GM12878 (cell line): ENCODE results near the gene BEST3. TPM values are rescaled to one million over a fixed set of nuclear protein-coding genes. Genes with fewer than 3 reads are reported as not detected.

ENCODE experiments used
- ATAC-seq: fragments of 200-7000 bp; cut with Tn5 transposase; 3 replicates; pipeline ENCODE4 v1.9.1; 2020; ENCODE audit warnings: mild to moderate bottlenecking, moderate library complexity
- BruUV-seq: library from RNA; stranded (reverse); fragments of 400-500 nt; replicated peaks from 2 replicates; lab custom pipeline; 2021; lab: Mats Ljungman, UMichigan
- CTCF ChIA-PET: fragments of 300-600 bp; sonication (Branson Sonifier 250); formaldehyde crosslinking; extraction: SDS; loops from one replicate; lab custom pipeline; 2021; ENCODE audit warnings: inconsistent platforms; lab: Yijun Ruan, JAX
- POLR2A ChIA-PET: fragments of 350-600 bp; formaldehyde crosslinking; extraction: SDS; loops from one replicate; lab custom pipeline; 2021; ENCODE audit warnings: inconsistent platforms; lab: Charles Lee
- RAD21 ChIA-PET: fragments of 300-600 bp; sonication (Branson Sonifier 250); formaldehyde crosslinking; loops from one replicate; lab custom pipeline; 2023; ENCODE audit warnings: antibody characterized with exemption; ENCODE audit not compliant: unreplicated experiment; lab: Charles Lee
- SMC1A ChIA-PET: fragments of 300-600 bp; sonication (Branson Sonifier 250); formaldehyde crosslinking; loops from one replicate; lab custom pipeline; 2023; ENCODE audit not compliant: unreplicated experiment, uncharacterized antibody; lab: Charles Lee
- DNase-seq: peaks from one replicate; pipeline ENCODE4 v3.0.0-alpha.2; 2011; ENCODE audit warnings: low read depth, low spot score
- FAIRE-seq: peaks from 3 replicates; lab custom pipeline; 2011; peaks lifted over from hg19 to GRCh38; lab: Jason Lieb, UNC
- H2AFZ ChIP-seq: 2 replicates; pipeline ENCODE4 v1.6.0; 2011; ENCODE audit warnings: low read depth, low read length, control low read depth; ENCODE audit not compliant: control insufficient read depth
- H3K27ac ChIP-seq: 2 replicates; pipeline ENCODE4 v1.5.1; 2011; ENCODE audit warnings: control low read depth; ENCODE audit not compliant: control insufficient read depth, insufficient read depth
- H3K27me3 ChIP-seq, 2 experiments: replicated peaks in 1 of 2; 2 replicates each; pipeline versions ENCODE4 v1.6.0 to v1.6.1; 2011; ENCODE audit warnings: low read length in 1 of 2; ENCODE audit not compliant: control insufficient read depth in 2 of 2, insufficient read depth in 2 of 2
- H3K36me3 ChIP-seq, 2 experiments: 2 replicates each; pipeline ENCODE4 v1.5.1; 2011; ENCODE audit warnings: low read length in 1 of 2; ENCODE audit not compliant: control insufficient read depth in 2 of 2, insufficient read depth in 2 of 2
- H3K4me1 ChIP-seq: 2 replicates; pipeline ENCODE4 v1.6.1; 2011; ENCODE audit warnings: mild to moderate bottlenecking, low read length, moderate library complexity, mixed read lengths; ENCODE audit not compliant: control insufficient read depth, insufficient read depth
- H3K4me2 ChIP-seq: 2 replicates; pipeline ENCODE4 v1.6.0; 2011; ENCODE audit warnings: control low read depth; ENCODE audit not compliant: control insufficient read depth, insufficient read depth
- H3K4me3 ChIP-seq: fragments of 200-600 bp; sonication (generic); 2 replicates; pipeline ENCODE4 v1.5.1; 2016
- H3K79me2 ChIP-seq: 2 replicates; pipeline ENCODE4 v1.6.0; 2011; ENCODE audit warnings: low read length; ENCODE audit not compliant: control insufficient read depth, insufficient read depth
- H3K9ac ChIP-seq: 2 replicates; pipeline ENCODE4 v1.8.0; 2011; ENCODE audit warnings: low read length, control low read depth, mixed read lengths; ENCODE audit not compliant: control insufficient read depth, insufficient read depth
- H3K9me3 ChIP-seq: replicated peaks from 3 replicates; pipeline ENCODE4 v1.5.1; 2011; ENCODE audit warnings: mild to moderate bottlenecking, low read length; ENCODE audit not compliant: control insufficient read depth, insufficient read depth
- H4K20me1 ChIP-seq: 2 replicates; pipeline ENCODE4 v1.6.0; 2011; ENCODE audit not compliant: control insufficient read depth, insufficient read depth
- BRCA1 ChIP-seq: IDR thresholded peaks from 2 replicates; pipeline ENCODE4 v1.6.1; 2011; ENCODE audit warnings: low read depth, low read length, improper control_type of control experiment
- CBX3 ChIP-seq: fragments of 200-600 bp; sonication (generic); IDR thresholded peaks from 2 replicates; pipeline ENCODE4 v1.6.1; 2016; ENCODE audit warnings: low read depth, borderline replicate concordance
- CHD2 ChIP-seq: IDR thresholded peaks from 2 replicates; pipeline ENCODE4 v1.6.1; 2011; ENCODE audit warnings: low read depth, low read length, improper control_type of control experiment, borderline replicate concordance
- EZH2 ChIP-seq: IDR thresholded peaks from 2 replicates; pipeline ENCODE4 v1.6.1; 2012; ENCODE audit warnings: low read depth, mild to moderate bottlenecking, control low read depth, inconsistent platforms, low read length, borderline replicate concordance; ENCODE audit not compliant: control insufficient read depth
- HDAC6 ChIP-seq: fragments of 200-600 bp; sonication (generic); IDR thresholded peaks from one replicate; pipeline ENCODE4 v1.8.0; 2017; ENCODE audit warnings: antibody characterized with exemption; ENCODE audit not compliant: unreplicated experiment
- MYC ChIP-seq: IDR thresholded peaks from 2 replicates; pipeline ENCODE4 v1.6.1; 2011; ENCODE audit warnings: mild to moderate bottlenecking, low read length, moderate library complexity, inconsistent platforms; ENCODE audit not compliant: insufficient read depth, insufficient replicate concordance, insufficient read length, severe bottlenecking
- NR2C2 ChIP-seq: IDR thresholded peaks from 2 replicates; pipeline ENCODE4 v1.6.1; 2011; ENCODE audit warnings: borderline replicate concordance, low read depth; ENCODE audit not compliant: control insufficient read depth, insufficient read length
- RAD21 ChIP-seq: IDR thresholded peaks from 2 replicates; pipeline ENCODE4 v1.6.1; 2011; ENCODE audit warnings: mild to moderate bottlenecking, low read depth, low read length, moderate library complexity; ENCODE audit not compliant: insufficient read depth
- SREBF2 ChIP-seq: IDR thresholded peaks from 2 replicates; pipeline ENCODE4 v1.6.1; 2012; ENCODE audit warnings: mild to moderate bottlenecking, low read length
- WGBS: methylation state at CpG from one replicate; pipeline ENCODE4 v1.1.6; 2016; ENCODE audit warnings: low lambda C conversion rate; ENCODE audit not compliant: insufficient replicate concordance, insufficient coverage; ENCODE audit errors: missing lambda C conversion rate; 5-methylcytosine and 5-hydroxymethylcytosine counted together
- in situ Hi-C: fragments of 300-500 bp; cut with MboI; formaldehyde crosslinking; loops from 9 replicates; pipeline ENCODE4 v1.14.3; 2018; ENCODE audit warnings: mixed read lengths
- intact Hi-C: fragments of 100-400 bp; cut with micrococcal nuclease; formaldehyde crosslinking; loops from one replicate; pipeline ENCODE4 v1.14.2; 2022; ENCODE audit not compliant: unreplicated experiment
- polyA plus RNA-seq, 11 experiments: library from polyadenylated mRNA; depleted of rRNA in 4 of 11; unstranded in 6 of 11; stranded (reverse) in 5 of 11; fragments of >200 nt; fragmentation: Nextera tagmentation in 4 of 11; fragmentation: Illumina TruSeq in 1 of 11; extraction: Ambion mirVana in 4 of 11; extraction: Trizol in 1 of 11; gene quantifications; 1 replicate in 1 of 11; 2 replicates in 10 of 11; pipeline versions ENCODE4 v1.2.1 to v1.2.3, GENCODE V29; 2011 to 2016; ENCODE audit warnings: inconsistent platforms in 2 of 11, missing spikeins in 2 of 11, low read depth in 1 of 11
- total RNA-seq, 4 experiments: library from RNA; depleted of rRNA in 3 of 4; stranded (reverse); fragments of >200 nt in 3 of 4; fragmentation: Illumina TruSeq in 1 of 4; extraction: Trizol in 1 of 4; gene quantifications; 2 replicates each; pipeline versions ENCODE4 v1.2.1 to v1.2.3, GENCODE V29; 2013 to 2021
- TF ChIP-seq, protein P1 (sequence below): fragments of 450-650 bp; IDR thresholded peaks from 2 replicates; pipeline ENCODE4 v1.6.1; 2018; ENCODE audit warnings: mild to moderate bottlenecking, low read depth, moderate library complexity; ENCODE audit not compliant: partially characterized antibody
- TF ChIP-seq, protein P2 (sequence below): fragments of 450-650 bp; IDR thresholded peaks from 2 replicates; pipeline ENCODE4 v1.6.1; 2017; ENCODE audit warnings: mild to moderate bottlenecking

Gene BEST3
- total and polyA plus RNA-seq, 10 of the 15 experiments (the other 5 are each of a cell fraction or from before 2014, with no cell fraction given) = not detected

GRCh38 chr12:69708649-69709048 lies 9.5 kb upstream of the BEST3 start (continued):
- no peak for TF ChIP-seq RAD21
- no peak for TF ChIP-seq NR2C2
- no peak for TF ChIP-seq CHD2
- TF ChIP-seq EZH2 = no peak

GRCh38 chr12:69704357-69704756 lies 5.3 kb upstream of the BEST3 start:
- no peaks in the 10 kb centered on the region for H3K27me3 ChIP-seq
- H3K27ac ChIP-seq = no peak overlapping the region
- H2AFZ ChIP-seq = no peak overlapping the region
- no peaks in the 10 kb centered on the region for H3K36me3 ChIP-seq
- no peaks in the 10 kb centered on the region for H3K79me2 ChIP-seq
- in situ Hi-C loops = no loop called here
- WGBS = 0% methylated on average over 1 of the region's 1 CpG
- CTCF ChIA-PET = interaction anchor here (0.6 to 1.3 kb wide), 2 partner anchors 134 to 326 kb away, joined by 3 to 4 read pairs; no protein-coding TSS in a partner anchor
- RAD21 ChIA-PET = interaction anchor here (1.6 kb wide), 1 partner anchor 9 kb away, joined by 3 read pairs; no protein-coding TSS in a partner anchor
- H3K4me1 ChIP-seq = no peaks in the 10 kb centered on the region
- no TSS peak for BruUV-seq
- no peak overlapping the region for H3K9ac ChIP-seq
- SMC1A ChIA-PET = no interaction called here
- DNase-seq = no peak
- intact Hi-C loops = no loop called here
- H3K4me2 ChIP-seq = no peak overlapping the region
- no peaks in the 10 kb centered on the region for H3K9me3 ChIP-seq
- TF ChIP-seq, protein P1, sequence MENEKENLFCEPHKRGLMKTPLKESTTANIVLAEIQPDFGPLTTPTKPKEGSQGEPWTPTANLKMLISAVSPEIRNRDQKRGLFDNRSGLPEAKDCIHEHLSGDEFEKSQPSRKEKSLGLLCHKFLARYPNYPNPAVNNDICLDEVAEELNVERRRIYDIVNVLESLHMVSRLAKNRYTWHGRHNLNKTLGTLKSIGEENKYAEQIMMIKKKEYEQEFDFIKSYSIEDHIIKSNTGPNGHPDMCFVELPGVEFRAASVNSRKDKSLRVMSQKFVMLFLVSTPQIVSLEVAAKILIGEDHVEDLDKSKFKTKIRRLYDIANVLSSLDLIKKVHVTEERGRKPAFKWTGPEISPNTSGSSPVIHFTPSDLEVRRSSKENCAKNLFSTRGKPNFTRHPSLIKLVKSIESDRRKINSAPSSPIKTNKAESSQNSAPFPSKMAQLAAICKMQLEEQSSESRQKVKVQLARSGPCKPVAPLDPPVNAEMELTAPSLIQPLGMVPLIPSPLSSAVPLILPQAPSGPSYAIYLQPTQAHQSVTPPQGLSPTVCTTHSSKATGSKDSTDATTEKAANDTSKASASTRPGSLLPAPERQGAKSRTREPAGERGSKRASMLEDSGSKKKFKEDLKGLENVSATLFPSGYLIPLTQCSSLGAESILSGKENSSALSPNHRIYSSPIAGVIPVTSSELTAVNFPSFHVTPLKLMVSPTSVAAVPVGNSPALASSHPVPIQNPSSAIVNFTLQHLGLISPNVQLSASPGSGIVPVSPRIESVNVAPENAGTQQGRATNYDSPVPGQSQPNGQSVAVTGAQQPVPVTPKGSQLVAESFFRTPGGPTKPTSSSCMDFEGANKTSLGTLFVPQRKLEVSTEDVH = no peak
- TF ChIP-seq HDAC6 = no peak
- TF ChIP-seq CBX3 = no peak
- TF ChIP-seq MYC = no peak
- TF ChIP-seq BRCA1 = no peak
- TF ChIP-seq SREBF2 = no peak
- TF ChIP-seq, protein P2, sequence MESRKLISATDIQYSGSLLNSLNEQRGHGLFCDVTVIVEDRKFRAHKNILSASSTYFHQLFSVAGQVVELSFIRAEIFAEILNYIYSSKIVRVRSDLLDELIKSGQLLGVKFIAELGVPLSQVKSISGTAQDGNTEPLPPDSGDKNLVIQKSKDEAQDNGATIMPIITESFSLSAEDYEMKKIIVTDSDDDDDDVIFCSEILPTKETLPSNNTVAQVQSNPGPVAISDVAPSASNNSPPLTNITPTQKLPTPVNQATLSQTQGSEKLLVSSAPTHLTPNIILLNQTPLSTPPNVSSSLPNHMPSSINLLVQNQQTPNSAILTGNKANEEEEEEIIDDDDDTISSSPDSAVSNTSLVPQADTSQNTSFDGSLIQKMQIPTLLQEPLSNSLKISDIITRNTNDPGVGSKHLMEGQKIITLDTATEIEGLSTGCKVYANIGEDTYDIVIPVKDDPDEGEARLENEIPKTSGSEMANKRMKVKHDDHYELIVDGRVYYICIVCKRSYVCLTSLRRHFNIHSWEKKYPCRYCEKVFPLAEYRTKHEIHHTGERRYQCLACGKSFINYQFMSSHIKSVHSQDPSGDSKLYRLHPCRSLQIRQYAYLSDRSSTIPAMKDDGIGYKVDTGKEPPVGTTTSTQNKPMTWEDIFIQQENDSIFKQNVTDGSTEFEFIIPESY = no peak
- no peak overlapping the region for H3K4me3 ChIP-seq
- H4K20me1 ChIP-seq = no peaks in the 10 kb centered on the region
- no peak for FAIRE-seq
- POLR2A ChIA-PET = no interaction called here
- no peak for ATAC-seq
